A549 (cell line): ENCODE results near the gene SHISAL2A. TPM values are rescaled to one million over a fixed set of nuclear protein-coding genes. Genes with fewer than 3 reads are reported as not detected.

ENCODE experiments used
- ATAC-seq, 2 experiments: fragments of 200-7000 bp in 1 of 2; fragments of >200 bp in 1 of 2; cut with Nextera tagmentation in 1 of 2; cut with Tn5 transposase in 1 of 2; 3 replicates each; pipeline versions ENCODE4 v1.8.0 to v1.9.1; 2018 to 2020; ENCODE audit warnings: mild to moderate bottlenecking in 1 of 2, moderate library complexity in 1 of 2
- CTCF ChIA-PET: fragments of 300-600 bp; sonication (Branson Sonifier 250); formaldehyde crosslinking; extraction: SDS; loops from one replicate; lab custom pipeline; 2021; ENCODE audit warnings: antibody characterized with exemption, inconsistent platforms; lab: Yijun Ruan, JAX
- POLR2A ChIA-PET: fragments of 350-600 bp; formaldehyde crosslinking; extraction: SDS; loops from one replicate; lab custom pipeline; 2021; ENCODE audit warnings: antibody characterized with exemption, inconsistent platforms; lab: Yijun Ruan, JAX
- DNase-seq, 2 experiments: peaks; one replicate each; pipeline versions ENCODE4 v3.0.0 to v3.0.0-alpha.2; 2011 to 2016; ENCODE audit warnings: low read depth in 1 of 2, low spot score in 1 of 2
- FAIRE-seq: peaks from 2 replicates; lab custom pipeline; 2011; peaks lifted over from hg19 to GRCh38; lab: Jason Lieb, UNC
- H3K27ac ChIP-seq, 2 experiments: fragments of >200 bp; sonication (Bioruptor Twin); formaldehyde crosslinking; 3 replicates each; pipeline ENCODE4 v1.5.1; 2016 to 2017
- H3K4me1 ChIP-seq: fragments of >200 bp; sonication (Bioruptor Twin); formaldehyde crosslinking; 3 replicates; pipeline ENCODE4 v1.6.1; 2016
- H3K4me2 ChIP-seq: fragments of >200 bp; sonication (Bioruptor Twin); formaldehyde crosslinking; 3 replicates; pipeline ENCODE4 v1.6.1; 2016
- H3K4me3 ChIP-seq: fragments of >200 bp; sonication (Bioruptor Twin); formaldehyde crosslinking; 3 replicates; pipeline ENCODE4 v1.5.1; 2016
- H3K9me3 ChIP-seq: fragments of >200 bp; sonication (Bioruptor Twin); formaldehyde crosslinking; 3 replicates; pipeline ENCODE4 v1.6.1; 2016
- ATOH8 ChIP-seq: fragments of 250-450 bp; sonication (Bioruptor Pico); IDR thresholded peaks from 2 replicates; pipeline ENCODE4 v1.5.0; 2020; ENCODE audit warnings: low read depth, mild to moderate bottlenecking, moderate library complexity
- CBX2 ChIP-seq: fragments of 200-600 bp; sonication (generic); IDR thresholded peaks from 2 replicates; pipeline ENCODE4 v1.6.1; 2016; ENCODE audit warnings: low read depth, mild to moderate bottlenecking, borderline replicate concordance
- CEBPB ChIP-seq, 2 experiments: fragments of >200 bp in 1 of 2; sonication (Bioruptor Twin) in 1 of 2; formaldehyde crosslinking in 1 of 2; IDR thresholded peaks; 2 replicates each; pipeline ENCODE4 v1.6.1; 2012 to 2016
- CTCF ChIP-seq: fragments of >200 bp; sonication (Bioruptor Twin); formaldehyde crosslinking; IDR thresholded peaks from 3 replicates; pipeline ENCODE4 v1.5.1; 2016
- ELK1 ChIP-seq: fragments of 150-350 bp; IDR thresholded peaks from 2 replicates; pipeline ENCODE4 v1.6.1; 2014; ENCODE audit warnings: low read depth, mild to moderate bottlenecking, low read length
- FOSB ChIP-seq: fragments of 250-450 bp; sonication (Bioruptor Pico); IDR thresholded peaks from 2 replicates; pipeline ENCODE4 v1.5.0; 2020; ENCODE audit warnings: mild to moderate bottlenecking, moderate library complexity
- FOSL2 ChIP-seq, 2 experiments: fragments of 450-650 bp in 1 of 2; fragments of >200 bp in 1 of 2; sonication (Bioruptor Twin) in 1 of 2; formaldehyde crosslinking; IDR thresholded peaks; 2 replicates each; pipeline versions ENCODE4 v1.5.0 to v1.6.1; 2016 to 2020; ENCODE audit warnings: mild to moderate bottlenecking in 1 of 2, moderate library complexity in 1 of 2
- GATA3 ChIP-seq: IDR thresholded peaks from 2 replicates; pipeline ENCODE4 v1.6.1; 2012; ENCODE audit warnings: borderline replicate concordance
- HES2 ChIP-seq: fragments of >200 bp; sonication (Bioruptor Twin); formaldehyde crosslinking; IDR thresholded peaks from 2 replicates; pipeline ENCODE4 v1.6.1; 2016
- JUN ChIP-seq, 2 experiments: fragments of >200 bp; sonication (Bioruptor Twin); formaldehyde crosslinking; IDR thresholded peaks; 2 replicates in 1 of 2; 3 replicates in 1 of 2; pipeline ENCODE4 v1.6.1; 2016 to 2017
- KDM1A ChIP-seq: fragments of 200-600 bp; sonication (generic); IDR thresholded peaks from 2 replicates; pipeline ENCODE4 v1.6.1; 2016; ENCODE audit warnings: low read depth, mild to moderate bottlenecking
- KDM5A ChIP-seq: fragments of 200-600 bp; sonication (generic); IDR thresholded peaks from 2 replicates; pipeline ENCODE4 v1.6.1; 2016; ENCODE audit warnings: antibody characterized with exemption, mild to moderate bottlenecking
- MAX ChIP-seq: IDR thresholded peaks from 2 replicates; pipeline ENCODE4 v1.6.1; 2012
- NPAS2 ChIP-seq: fragments of 250-450 bp; sonication (Bioruptor Pico); IDR thresholded peaks from 2 replicates; pipeline ENCODE4 v1.8.0; 2022; ENCODE audit warnings: mild to moderate bottlenecking, moderate library complexity, borderline replicate concordance
- REST ChIP-seq: fragments of 200-600 bp; sonication (generic); IDR thresholded peaks from 2 replicates; pipeline ENCODE4 v1.6.1; 2016; ENCODE audit warnings: antibody characterized with exemption, mild to moderate bottlenecking, moderate library complexity
- SMC3 ChIP-seq: fragments of >200 bp; sonication (Bioruptor Twin); formaldehyde crosslinking; IDR thresholded peaks from 3 replicates; pipeline ENCODE4 v1.6.1; 2018; ENCODE audit warnings: inconsistent platforms
- TFCP2L1 ChIP-seq: fragments of 250-450 bp; sonication (Bioruptor Pico); IDR thresholded peaks from 2 replicates; pipeline ENCODE4 v1.5.0; 2021; ENCODE audit warnings: mild to moderate bottlenecking
- USF2 ChIP-seq: fragments of 450-650 bp; IDR thresholded peaks from 2 replicates; pipeline ENCODE4 v1.6.1; 2014; ENCODE audit warnings: antibody characterized with exemption
- ZC3H11A ChIP-seq: fragments of 450-650 bp; IDR thresholded peaks from 2 replicates; pipeline ENCODE4 v1.6.1; 2014; ENCODE audit warnings: antibody characterized with exemption, mild to moderate bottlenecking
- ZSCAN20 ChIP-seq: fragments of 250-450 bp; sonication (Bioruptor Pico); IDR thresholded peaks from 2 replicates; pipeline ENCODE4 v1.8.0; 2022; ENCODE audit warnings: mild to moderate bottlenecking, moderate library complexity
- WGBS: methylation state at CpG from one replicate; pipeline ENCODE4 v1.1.6; 2017; ENCODE audit errors: missing lambda C conversion rate; 5-methylcytosine and 5-hydroxymethylcytosine counted together
- polyA plus RNA-seq, 4 experiments: library from polyadenylated mRNA; depleted of rRNA in 3 of 4; stranded (reverse); fragments of >200 nt; fragmentation: RNase III in 1 of 4; extraction: RNeasy Plus Mini Kit Qiagen cat#74134 plus additional on column Dnase treatment in 1 of 4; gene quantifications; 2 replicates in 3 of 4; 3 replicates in 1 of 4; pipeline ENCODE4 v1.2.3, GENCODE V29; 2011 to 2017

Gene SHISAL2A
- polyA plus RNA-seq, 2 of the 4 experiments (the other 2 are of a cell fraction): not detected

- no peak for TF ChIP-seq ELK1
- no peak for TF ChIP-seq FOSB
- TF ChIP-seq, all 56 proteins: peak for 0
Observed at GRCh38 chr1:52637946-52638345, 5.0 kb downstream of the SHISAL2A start (continued).

- H3K4me3 ChIP-seq: no peak overlapping the region
- CTCF ChIA-PET: interaction anchor here (0.8 to 1.0 kb wide), 2 partner anchors 9 kb away, joined by 3 read pairs; no protein-coding TSS in a partner anchor
- FAIRE-seq: no peak
- no peak overlapping the region for H3K4me2 ChIP-seq
- POLR2A ChIA-PET: no interaction called here
- peaks cover 4% of the 10 kb centered on the region; the same call in 1 of the 3 replicates for H3K4me1 ChIP-seq
- WGBS: 63% methylated on average over 6 of the region's 6 CpGs
- H3K27ac ChIP-seq: no peak overlapping the region
- no peak for ATAC-seq
- DNase-seq: no peak
- H3K9me3 ChIP-seq: no peaks in the 10 kb centered on the region
- TF ChIP-seq KDM1A: no peak
- TF ChIP-seq GATA3: no peak
- TF ChIP-seq FOSL2 (IDR thresholded peaks at IDR 0.05): no peak
- TF ChIP-seq FOSL2 (CRISPR knock-in tag; IDR thresholded peaks at IDR 0.05): no peak
- TF ChIP-seq ATOH8 (CRISPR knock-in tag): no peak
- TF ChIP-seq TFCP2L1 (CRISPR knock-in tag): no peak
- TF ChIP-seq SMC3: no peak
- no peak for TF ChIP-seq ZSCAN20 (CRISPR knock-in tag)
- no peak for TF ChIP-seq CBX2
- no peak for TF ChIP-seq REST
- TF ChIP-seq CEBPB (IDR thresholded peaks at IDR 0.05): no peak
- no peak for TF ChIP-seq KDM5A
- TF ChIP-seq JUN (IDR thresholded peaks at IDR 0.05): no peak
- no peak for TF ChIP-seq HES2
- TF ChIP-seq ZC3H11A: no peak
- TF ChIP-seq MAX: no peak
- no peak for TF ChIP-seq NPAS2 (CRISPR knock-in tag)
- TF ChIP-seq USF2: no peak
- no peak for TF ChIP-seq CTCF
Observed at GRCh38 chr1:52640697-52641096, 7.7 kb downstream of the SHISAL2A start.
